K562 (cell line): ENCODE measurements around the gene LPCAT1. TPM values are rescaled to one million over a fixed set of nuclear protein-coding genes. Genes with fewer than 3 reads are reported as not detected.
A peak's percentile ranks its signal among the peaks of the same experiment; 100 is the strongest.
"Not testable (repeated sequence)": the region's sequence is repeated elsewhere in the genome, so short reads cannot be mapped to it uniquely, and the experiment has no call there.

Experiments used
- ATAC-seq: fragments of 200-7000 bp; cut with Tn5 transposase; 3 replicates; pipeline ENCODE4 v1.9.1; 2020; ENCODE audit warnings: moderate library complexity
- BruUV-seq: library from RNA; stranded (reverse); fragments of 400-500 nt; replicated peaks from 2 replicates; lab custom pipeline; 2021; lab: Mats Ljungman, UMichigan
- CTCF ChIA-PET: fragments of 300-600 bp; formaldehyde crosslinking; extraction: SDS; loops from one replicate; lab custom pipeline; 2021; ENCODE audit warnings: low intra/inter-chr PET ratio; lab: Yijun Ruan, JAX
- POLR2A ChIA-PET: fragments of 300-600, 350-650 bp; sonication (Branson Sonifier 250); formaldehyde crosslinking; extraction: SDS; loops from one replicate; lab custom pipeline; 2021; ENCODE audit warnings: antibody characterized with exemption, inconsistent platforms; lab: Yijun Ruan, JAX
- DNase-seq, 4 experiments: peaks; one replicate each; pipeline versions ENCODE4 v3.0.0 to v3.0.0-alpha.2; 2011 to 2018; ENCODE audit warnings: low spot score in 3 of 4, mixed read lengths in 3 of 4; ENCODE audit errors: extremely low read depth in 1 of 4
- FAIRE-seq: peaks from 2 replicates; lab custom pipeline; 2011; peaks lifted over from hg19 to GRCh38; lab: Jason Lieb, UNC
- H2AFZ ChIP-seq: 2 replicates; pipeline ENCODE4 v1.6.0; 2011; ENCODE audit warnings: low read depth, low read length, control low read depth, inconsistent platforms
- H3K27ac ChIP-seq: fragments of 200-600 bp; 3 replicates; pipeline ENCODE4 v1.8.0; 2011; ENCODE audit warnings: low read depth, mild to moderate bottlenecking, control low read depth, inconsistent platforms, low read length, moderate library complexity, mixed read lengths; ENCODE audit errors: extremely low read depth
- H3K27me3 ChIP-seq, 2 experiments: fragments of 300-600 bp in 1 of 2; 2 replicates in 1 of 2; 3 replicates in 1 of 2; pipeline versions ENCODE4 v1.6.0 to v1.8.0; 2011; ENCODE audit warnings: inconsistent platforms in 2 of 2, low read length in 2 of 2, mild to moderate bottlenecking in 1 of 2, mixed read lengths in 1 of 2, moderate library complexity in 1 of 2; ENCODE audit not compliant: control insufficient read depth in 2 of 2, insufficient read depth in 2 of 2
- H3K36me3 ChIP-seq: fragments of 300-600 bp; 3 replicates; pipeline ENCODE4 v1.8.0; 2011; ENCODE audit warnings: mild to moderate bottlenecking, low read length, inconsistent platforms; ENCODE audit not compliant: control insufficient read depth, insufficient read depth
- H3K4me1 ChIP-seq, 2 experiments: fragments of 200-600 bp in 1 of 2; replicated peaks in 1 of 2; 2 replicates in 1 of 2; 3 replicates in 1 of 2; pipeline versions ENCODE4 v1.5.1 to v1.8.0; 2011; ENCODE audit warnings: inconsistent platforms in 2 of 2, low read length in 2 of 2, mild to moderate bottlenecking in 1 of 2, mixed read lengths in 1 of 2, moderate library complexity in 1 of 2; ENCODE audit not compliant: control insufficient read depth in 2 of 2, insufficient read depth in 2 of 2
- H3K4me2 ChIP-seq: 2 replicates; pipeline ENCODE4 v1.6.1; 2011; ENCODE audit warnings: low read length, control low read depth, inconsistent platforms, mixed read lengths; ENCODE audit not compliant: insufficient read depth
- H3K4me3 ChIP-seq: fragments of 200-600 bp; sonication (generic), shearing (Covaris generic); 2 replicates; pipeline ENCODE4 v1.5.1; 2016; ENCODE audit warnings: control low read depth, inconsistent platforms
- H3K79me2 ChIP-seq: fragments of 200-600 bp; 3 replicates; pipeline ENCODE4 v1.8.0; 2011; ENCODE audit warnings: low read length, inconsistent platforms; ENCODE audit not compliant: control insufficient read depth, insufficient read depth
- H3K9ac ChIP-seq, 2 experiments: 2 replicates each; pipeline versions ENCODE4 v1.6.0 to v1.6.1; 2011; ENCODE audit warnings: low read depth in 2 of 2, low read length in 2 of 2, control low read depth in 1 of 2, inconsistent platforms in 1 of 2, mild to moderate bottlenecking in 1 of 2, mixed read lengths in 1 of 2; ENCODE audit not compliant: insufficient read depth in 1 of 2
- H3K9me1 ChIP-seq: one replicate; pipeline ENCODE4 v1.6.0; 2011; ENCODE audit warnings: inconsistent platforms, mild to moderate bottlenecking, low read length, moderate library complexity; ENCODE audit not compliant: control insufficient read depth, insufficient read depth
- H3K9me3 ChIP-seq: replicated peaks from 2 replicates; pipeline ENCODE4 v1.5.1; 2011; ENCODE audit warnings: low read depth, low read length, inconsistent platforms; ENCODE audit not compliant: control insufficient read depth, insufficient read depth
- H4K20me1 ChIP-seq: replicated peaks from 2 replicates; pipeline ENCODE4 v1.6.1; 2011; ENCODE audit warnings: low read length, inconsistent platforms, mixed read lengths; ENCODE audit not compliant: control insufficient read depth, insufficient read depth
- CBFA2T2 ChIP-seq: fragments of 450-650 bp; conservative IDR thresholded peaks from 2 replicates; pipeline ENCODE4 v1.6.1; 2017; ENCODE audit warnings: mild to moderate bottlenecking
- CEBPG ChIP-seq, 3 experiments: fragments of 200-800 bp in 1 of 3; sonication (Bioruptor generic) in 1 of 3; sonication (generic) in 1 of 3; formaldehyde crosslinking in 1 of 3; IDR thresholded peaks in 2 of 3; conservative IDR thresholded peaks in 1 of 3; 2 replicates each; pipeline versions ENCODE4 v1.6.1 to v1.8.0; 2016 to 2022; ENCODE audit warnings: missing compliant biosample characterization in 2 of 3, missing genetic modification characterization in 2 of 3, mild to moderate bottlenecking in 1 of 3, missing genetic modification reagents in 1 of 3
- JUND ChIP-seq, 2 experiments: IDR thresholded peaks; 2 replicates in 1 of 2; 3 replicates in 1 of 2; pipeline ENCODE4 v1.6.1; 2011; ENCODE audit warnings: borderline replicate concordance in 2 of 2, low read depth in 2 of 2, low read length in 2 of 2, improper control_type of control experiment in 1 of 2, missing biosample characterization in 1 of 2, missing genetic modification characterization in 1 of 2, missing genetic modification reagents in 1 of 2
- MED1 ChIP-seq: sonication (generic); formaldehyde crosslinking; IDR thresholded peaks from 2 replicates; pipeline ENCODE4 v1.8.1; 2023; ENCODE audit warnings: missing genetic modification reagents, borderline replicate concordance
- MEIS2 ChIP-seq: fragments of 450-650 bp; IDR thresholded peaks from 2 replicates; pipeline ENCODE4 v1.6.1; 2014; ENCODE audit warnings: mild to moderate bottlenecking; ENCODE audit not compliant: partially characterized antibody
- RAD51 ChIP-seq: fragments of 450-650 bp; IDR thresholded peaks from 2 replicates; pipeline ENCODE4 v1.7.1; 2016; ENCODE audit warnings: low read depth, mild to moderate bottlenecking, borderline replicate concordance
- TRIM28 ChIP-seq: fragments of 450-650 bp; IDR thresholded peaks from 2 replicates; pipeline ENCODE4 v1.6.1; 2017
- USF1 ChIP-seq: sonication (generic); formaldehyde crosslinking; IDR thresholded peaks from 2 replicates; pipeline ENCODE4 v1.9.0; 2022; ENCODE audit warnings: mild to moderate bottlenecking, missing genetic modification reagents
- USF2 ChIP-seq: sonication (generic); formaldehyde crosslinking; IDR thresholded peaks from 2 replicates; pipeline ENCODE4 v1.5.0; 2020; ENCODE audit warnings: missing genetic modification reagents
- ZNF124 ChIP-seq: sonication (generic); formaldehyde crosslinking; IDR thresholded peaks from 2 replicates; pipeline ENCODE4 v1.8.1; 2022; ENCODE audit warnings: missing genetic modification reagents
- ZNF436 ChIP-seq: fragments of 250-450, 450-650 bp; sonication (Bioruptor Pico); formaldehyde crosslinking; IDR thresholded peaks from 2 replicates; pipeline ENCODE4 v1.7.0; 2020; ENCODE audit warnings: mild to moderate bottlenecking
- ZNF561 ChIP-seq: fragments of 450-650 bp; formaldehyde crosslinking; conservative IDR thresholded peaks from 2 replicates; pipeline ENCODE4 v1.4.0; 2020; ENCODE audit warnings: mild to moderate bottlenecking, moderate library complexity
- WGBS: fragments of 100-300 bp; shearing (Covaris generic); methylation state at CpG from one replicate; pipeline ENCODE4 v1.1.6; 2016; ENCODE audit warnings: low coverage, mixed read lengths; ENCODE audit not compliant: insufficient coverage; ENCODE audit errors: missing lambda C conversion rate; 5-methylcytosine and 5-hydroxymethylcytosine counted together
- in situ Hi-C: fragments of 300-500 bp; cut with MboI; formaldehyde crosslinking; loops from 4 replicates; pipeline ENCODE4 v1.15.0; 2018; ENCODE audit warnings: inconsistent platforms, mixed read lengths
- intact Hi-C: fragments of 100-400 bp; cut with micrococcal nuclease; formaldehyde crosslinking; loops from 2 replicates; pipeline ENCODE4 v1.14.2; 2022
- polyA plus RNA-seq, 8 experiments: library from polyadenylated mRNA; depleted of rRNA in 4 of 8; stranded (reverse) in 5 of 8; unstranded in 3 of 8; fragments of >200 nt; fragmentation: Nextera tagmentation in 2 of 8; fragmentation: Illumina TruSeq in 1 of 8; extraction: Ambion mirVana in 2 of 8; extraction: Trizol in 1 of 8; gene quantifications; 2 replicates each; pipeline versions ENCODE4 v1.2.1 to v1.2.3, GENCODE V29; 2011 to 2014; ENCODE audit warnings: inconsistent platforms in 1 of 8, missing spikeins in 1 of 8
- total RNA-seq, 7 experiments: library from RNA; depleted of rRNA in 6 of 7; stranded (reverse); fragments of >200 nt in 6 of 7; fragmentation: Illumina TruSeq in 2 of 7; extraction: Trizol in 2 of 7; gene quantifications; 2 replicates each; pipeline versions ENCODE4 v1.2.1 to v1.2.3, GENCODE V29; 2011 to 2021; ENCODE audit warnings: low replicate concordance in 1 of 7

Gene LPCAT1
- total and polyA plus RNA-seq, 9 of the 15 experiments (the other 6 are each of a cell fraction or from before 2014, with no cell fraction given) = 0.14 to 18.4 (median 13.9) TPM

- ChIA-PET CTCF (no interaction called here), POLR2A (interaction anchor here (0.7 to 1.1 kb wide), 2 partner anchors 10 to 145 kb away, joined by 3 read pairs; no protein-coding TSS in a partner anchor)
- Histone ChIP-seq H3K9me1 (peaks cover 3% of the 10 kb centered on the region), H3K4me3 (no peak overlapping the region), H3K4me1 (peaks cover 18 to 56% of the 10 kb centered on the region in 2 experiments; a peak in 4 of 5 replicates), H3K9ac (no peak overlapping the region), H3K79me2 (peaks cover 2% of the 10 kb centered on the region; the same call in 1 of the 3 replicates), H3K27me3 (no peaks in the 10 kb centered on the region), H2AFZ (no peak overlapping the region), H3K4me2 (no peak overlapping the region), H4K20me1 (peaks cover 53% of the 10 kb centered on the region), H3K27ac (no peak overlapping the region), H3K9me3 (no peaks in the 10 kb centered on the region), H3K36me3 (no peaks in the 10 kb centered on the region)
- 59% methylated on average over 24 of the region's 24 CpGs for WGBS
- no TSS peak for BruUV-seq
- in situ Hi-C loops (no loop called here), intact Hi-C loops (no loop called here)
- no peak for DNase-seq
- ATAC-seq = no peak
- FAIRE-seq = no peak
- TF ChIP-seq USF1 (CRISPR knock-in tag) (0 out of 2 replicates have a peak, but pooled peaks have one; percentile 29), MED1 (CRISPR knock-in tag) (no peak), ZNF561 (CRISPR knock-in tag) (no peak), RAD51 (peak; percentile 47), JUND (IDR thresholded peaks at IDR 0.05; ENCODE audit: borderline replicate concordance, low read depth, low read length) (no peak), JUND (tag; IDR thresholded peaks at IDR 0.05; ENCODE audit: borderline replicate concordance, low read depth, low read length) (no peak), ZNF124 (CRISPR knock-in tag) (no peak), CEBPG (CRISPR knock-in tag; IDR thresholded peaks at IDR 0.05) (no peak), CEBPG (tag; conservative IDR thresholded peaks at IDR 0.05 in 1 of 2, IDR thresholded peaks at IDR 0.05 in 1 of 2) (no peak), USF2 (CRISPR knock-in tag) (peak; percentile 56), CBFA2T2 (peak; percentile 23), MEIS2 (no peak), TRIM28 (no peak), ZNF436 (no peak)
These were observed 18.1 kb downstream of the LPCAT1 start for GRCh38 chr5:1505506-1506241.

DNA sequence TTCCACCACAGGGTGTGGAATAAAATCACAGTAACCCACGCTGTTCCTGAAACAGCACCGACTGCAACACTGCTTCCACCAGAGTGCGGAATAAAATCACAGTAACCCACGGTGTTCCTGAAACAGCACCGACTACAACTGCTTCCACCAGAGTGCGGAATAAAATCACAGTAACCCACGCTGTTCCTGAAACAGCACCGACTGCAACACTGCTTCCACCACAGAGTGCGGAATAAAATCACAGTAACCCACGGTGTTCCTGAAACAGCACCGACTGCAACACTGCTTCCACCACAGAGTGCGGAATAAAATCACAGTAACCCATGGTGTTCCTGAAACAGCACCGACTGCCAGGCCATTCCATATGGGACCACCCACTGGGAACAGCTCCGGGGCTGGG is 18.7 kb downstream of the LPCAT1 start:
- H3K4me1 ChIP-seq = peaks cover 18 to 57% of the 10 kb centered on the region in 2 experiments; a peak in 4 of 5 replicates
- DNase-seq, H3K9ac ChIP-seq, BruUV-seq, H3K4me3 ChIP-seq, H2AFZ ChIP-seq, H3K9me3 ChIP-seq, H3K36me3 ChIP-seq, FAIRE-seq, H3K79me2 ChIP-seq, in situ Hi-C loops, H3K9me1 ChIP-seq, H3K4me2 ChIP-seq, H3K27me3 ChIP-seq, intact Hi-C loops, ATAC-seq, CTCF ChIA-PET, H3K27ac ChIP-seq: not testable (repeated sequence)
- peaks cover 53% of the 10 kb centered on the region for H4K20me1 ChIP-seq
- 71% methylated on average over 14 of the region's 14 CpGs for WGBS
- POLR2A ChIA-PET = interaction anchor here (0.7 to 1.1 kb wide), 2 partner anchors 11 to 144 kb away, joined by 3 read pairs; no protein-coding TSS in a partner anchor
